C4-2B (cell line): ENCODE measurements around the gene JOSD1.

Experiments used
- ZFX ChIP-seq: fragments of 450-650 bp; IDR thresholded peaks from 2 replicates; pipeline ENCODE4 v1.6.1; 2017
- TF ChIP-seq, protein P1 (sequence below): fragments of 450-650 bp; conservative IDR thresholded peaks from 2 replicates; pipeline ENCODE4 v1.5.1; 2017; ENCODE audit warnings: mild to moderate bottlenecking

DNA sequence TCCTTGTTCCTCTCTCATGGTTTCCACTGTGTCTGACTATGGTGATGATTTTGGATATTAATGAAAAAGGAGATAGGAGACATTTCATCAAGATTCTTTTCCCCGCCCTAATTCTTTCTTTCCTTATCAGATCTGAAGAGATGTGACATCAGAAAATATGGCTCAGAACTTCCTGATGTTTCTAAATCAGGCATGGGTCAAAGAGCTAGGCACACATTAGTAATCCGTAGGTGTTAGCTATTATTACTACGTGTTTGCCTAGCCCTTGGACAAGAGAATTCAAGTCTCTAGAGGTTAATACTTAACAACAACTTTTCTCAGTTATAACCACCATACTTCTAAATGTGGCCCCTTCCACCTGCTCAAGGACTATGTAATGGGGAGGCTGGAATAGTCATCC lies 5.8 kb downstream of the JOSD1 start:
- TF ChIP-seq, protein P1, sequence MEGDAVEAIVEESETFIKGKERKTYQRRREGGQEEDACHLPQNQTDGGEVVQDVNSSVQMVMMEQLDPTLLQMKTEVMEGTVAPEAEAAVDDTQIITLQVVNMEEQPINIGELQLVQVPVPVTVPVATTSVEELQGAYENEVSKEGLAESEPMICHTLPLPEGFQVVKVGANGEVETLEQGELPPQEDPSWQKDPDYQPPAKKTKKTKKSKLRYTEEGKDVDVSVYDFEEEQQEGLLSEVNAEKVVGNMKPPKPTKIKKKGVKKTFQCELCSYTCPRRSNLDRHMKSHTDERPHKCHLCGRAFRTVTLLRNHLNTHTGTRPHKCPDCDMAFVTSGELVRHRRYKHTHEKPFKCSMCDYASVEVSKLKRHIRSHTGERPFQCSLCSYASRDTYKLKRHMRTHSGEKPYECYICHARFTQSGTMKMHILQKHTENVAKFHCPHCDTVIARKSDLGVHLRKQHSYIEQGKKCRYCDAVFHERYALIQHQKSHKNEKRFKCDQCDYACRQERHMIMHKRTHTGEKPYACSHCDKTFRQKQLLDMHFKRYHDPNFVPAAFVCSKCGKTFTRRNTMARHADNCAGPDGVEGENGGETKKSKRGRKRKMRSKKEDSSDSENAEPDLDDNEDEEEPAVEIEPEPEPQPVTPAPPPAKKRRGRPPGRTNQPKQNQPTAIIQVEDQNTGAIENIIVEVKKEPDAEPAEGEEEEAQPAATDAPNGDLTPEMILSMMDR: no peak
- TF ChIP-seq ZFX: no peak
